DMS53 treated with DMSO at 0.1 percent for 48 hours (cell line): ENCODE data around the gene MED15.

Experiments
- DNase-seq: peaks from one replicate; lab custom pipeline; 2025; ENCODE audit not compliant: unreplicated experiment; lab: John Stamatoyannopoulos, UW

MED15 gene

GRCh38 chr22:20568502-20569058 lies 61.2 kb downstream of the MED15 start:
- DNase-seq = no peak

GRCh38 chr22:20569059-20570058 lies 61.9 kb downstream of the MED15 start:
- DNase-seq = no peak

- no peak for DNase-seq
Measured at GRCh38 chr22:20571078-20571503, 63.7 kb downstream of the MED15 start.

- DNase-seq = no peak
Measured at GRCh38 chr22:20571531-20572007, 64.2 kb downstream of the MED15 start.

GRCh38 chr22:20572132-20572802 lies 64.9 kb downstream of the MED15 start:
- DNase-seq = no peak

GRCh38 chr22:20573176-20573832 lies 65.9 kb downstream of the MED15 start:
- no peak for DNase-seq

- no peak for DNase-seq
Measured at GRCh38 chr22:20573833-20574615, 66.6 kb downstream of the MED15 start.

GRCh38 chr22:20574920-20575353 lies 67.5 kb downstream of the MED15 start:
- DNase-seq = no peak

GRCh38 chr22:20575724-20576444 lies 68.5 kb downstream of the MED15 start:
- no peak for DNase-seq

- no peak for DNase-seq
Measured at GRCh38 chr22:20576445-20576816, 69.0 kb downstream of the MED15 start.

- DNase-seq = no peak
Measured at GRCh38 chr22:20577045-20577444, 69.6 kb downstream of the MED15 start.

- no peak for DNase-seq
Measured at GRCh38 chr22:20577549-20577975, 70.2 kb downstream of the MED15 start.

- no peak for DNase-seq
Measured at GRCh38 chr22:20578192-20578591, 70.8 kb downstream of the MED15 start.

GRCh38 chr22:20578707-20579106 lies 71.3 kb downstream of the MED15 start:
- no peak for DNase-seq

GRCh38 chr22:20579273-20580120 lies 72.1 kb downstream of the MED15 start:
- DNase-seq = no peak

- DNase-seq = no peak
Measured at GRCh38 chr22:20580179-20580578, 72.8 kb downstream of the MED15 start.

GRCh38 chr22:20580611-20581502 lies 73.4 kb downstream of the MED15 start:
- DNase-seq = no peak
